Pancreas (tissue), 10 donors: ENCODE measurements around the gene EFHC1. TPM values are rescaled to one million over a fixed set of nuclear protein-coding genes. Genes with fewer than 3 reads are reported as not detected.
A peak's percentile ranks its signal among the peaks of the same experiment; 100 is the strongest.

Experiments used
- ATAC-seq, 4 donors: fragments of 200-7000 bp; cut with Tn5 transposase; one replicate each; pipeline versions ENCODE4 v1.8.0 to v1.9.1; 2020; ENCODE audit warnings: mild to moderate bottlenecking in 4 of 4, moderate library complexity in 4 of 4
- DNase-seq, 6 donors: peaks; one replicate each; pipeline ENCODE4 v3.0.0-alpha.2; 2020
- FAIRE-seq: peaks from 2 replicates; lab custom pipeline; 2012; peaks lifted over from hg19 to GRCh38; lab: Jason Lieb, UNC
- H3K27ac ChIP-seq, 4 donors: fragments of 200-600 bp; sonication (generic); 1 replicate in 3 of 4; 2 replicates in 1 of 4; pipeline versions ENCODE4 v1.5.0 to v1.8.0; 2020
- H3K27me3 ChIP-seq, 4 donors: fragments of 200-600 bp; one replicate each; pipeline ENCODE4 v1.8.0; 2021
- H3K36me3 ChIP-seq, 3 donors: fragments of 200-600 bp; sonication (generic) in 1 of 3; one replicate each; pipeline versions ENCODE4 v1.5.0 to v1.8.0; 2020 to 2021
- H3K4me1 ChIP-seq, 3 donors: fragments of 200-600 bp; one replicate each; pipeline ENCODE4 v1.8.0; 2021
- H3K4me3 ChIP-seq, 4 donors: fragments of 200-600 bp; sonication (generic) in 2 of 4; one replicate each; pipeline versions ENCODE4 v1.5.0 to v1.8.0; 2020 to 2021
- H3K9me3 ChIP-seq, 4 donors: fragments of 200-600 bp; one replicate each; pipeline ENCODE4 v1.8.0; 2021
- CTCF ChIP-seq, 4 donors: fragments of 200-600 bp; sonication (generic) in 3 of 4; IDR thresholded peaks; one replicate each; pipeline versions ENCODE4 v1.5.0 to v1.8.0; 2021; ENCODE audit warnings: antibody characterized with exemption in 4 of 4
- WGBS, 2 donors: extraction: QIAGEN DNeasy Blood & Tissue Kit; methylation state at CpG; one replicate each; pipeline ENCODE4 v1.1.7; 2013; 5-methylcytosine and 5-hydroxymethylcytosine counted together
- intact Hi-C, 3 donors: fragments of 100-400 bp; cut with DNase I; formaldehyde crosslinking; loops; one replicate each; pipeline versions ENCODE4 v1.11.1 to v1.14.2; 2022
- polyA plus RNA-seq, 2 donors: library from polyadenylated mRNA; stranded (reverse); fragments of 200-250 nt; gene quantifications; one replicate each; pipeline ENCODE4 v1.2.3, GENCODE V29; 2013
- total RNA-seq, 6 donors: library from RNA; stranded (reverse); fragmentation: NEBNext Ultra II Directional in 4 of 6; extraction: Animal tissue kit (Norgen Biotek cat#: 25700) in 4 of 6; gene quantifications; one replicate each; pipeline versions ENCODE4 v1.2.1 to v1.2.4, GENCODE V29; 2021 to 2023
- donor health status: healthy with polysubstance abuse.
- donor health status: DM: no; HTN: no; CAD: no; lungs with moderate emphysema.
- donor health status: DM: no; HTN: no; CAD: no.
- donor health status: control.
- donor health status: control.
- donor health status: Bipolar disorder and iron deficiency.
- donor health status: DM: yes; HTN: yes; CAD: no.
- donor health status: DM: no; HTN: no; CAD: no.
- donor health status: DM: no; HTN: no; CAD: no.
- donor health status: DM: yes; HTN: yes; CAD: no.

Gene EFHC1
- total and polyA plus RNA-seq, 8 donors: 5.5 to 39.0 (median 10.4) TPM

- Histone ChIP-seq H3K4me3 (no peak overlapping the region), H3K4me1 (peaks cover 9 to 30% (median 20%) of the 10 kb centered on the region in 3 donors), H3K9me3 (no peaks in the 10 kb centered on the region), H3K36me3 (no peaks in the 10 kb centered on the region), H3K27ac (no peak overlapping the region), H3K27me3 (no peaks in the 10 kb centered on the region)
- DNase-seq (no peak), ATAC-seq (no peak), FAIRE-seq (no peak)
- TF ChIP-seq CTCF (IDR thresholded peaks at IDR 0.05): no peak
- WGBS, 2 donors: 81 to 88% methylated on average over 3 of the region's 3 CpGs
- intact Hi-C loops: no loop called here
These were observed 120.3 kb downstream of the EFHC1 start for GRCh38 chr6:52540286-52540902.

- H3K27ac ChIP-seq: no peak overlapping the region
- DNase-seq: no peak
These were observed 121.0 kb downstream of the EFHC1 start for GRCh38 chr6:52541135-52541534.

GRCh38 chr6:52543262-52543661 is 123.1 kb downstream of the EFHC1 start:
- no peak for TF ChIP-seq CTCF (IDR thresholded peaks at IDR 0.05)
- WGBS, 2 donors: 81 to 84% methylated on average over 1 of the region's 1 CpG
- intact Hi-C loops: no loop called here
- Histone ChIP-seq H3K36me3 (no peaks in the 10 kb centered on the region), H3K4me3 (no peak overlapping the region), H3K9me3 (no peaks in the 10 kb centered on the region), H3K27ac (no peak overlapping the region), H3K4me1 (peaks cover 12 to 32% (median 29%) of the 10 kb centered on the region in 3 donors), H3K27me3 (no peaks in the 10 kb centered on the region)
- ATAC-seq (peak in 2 of 4 donors; percentile 57 to 58), DNase-seq (no peak), FAIRE-seq (no peak)

More at GRCh38 chr6:52541135-52541534, 121.0 kb downstream of the EFHC1 start:
- 58 to 71% methylated on average over 6 of the region's 6 CpGs for WGBS, 2 donors
- ATAC-seq (no peak), FAIRE-seq (no peak)
- H3K4me3 ChIP-seq: no peak overlapping the region
- H3K4me1 ChIP-seq: peaks cover 10 to 32% (median 21%) of the 10 kb centered on the region in 3 donors
- no peaks in the 10 kb centered on the region for H3K9me3 ChIP-seq
- H3K36me3 ChIP-seq: no peaks in the 10 kb centered on the region
- H3K27me3 ChIP-seq: no peaks in the 10 kb centered on the region
- TF ChIP-seq CTCF (IDR thresholded peaks at IDR 0.05): no peak
- intact Hi-C loops: no loop called here

GRCh38 chr6:52543729-52544601 is 123.8 kb downstream of the EFHC1 start:
- no peaks in the 10 kb centered on the region for H3K9me3 ChIP-seq
- no peak for TF ChIP-seq CTCF (IDR thresholded peaks at IDR 0.05)
- peak in 2 of 4 donors; percentile 13 to 35 for ATAC-seq
- no peaks in the 10 kb centered on the region for H3K27me3 ChIP-seq
- peak overlapping the region in 1 of 4 donors; percentile 12 for H3K27ac ChIP-seq
- H3K4me3 ChIP-seq: no peak overlapping the region
- no peak for DNase-seq
- no peak for FAIRE-seq
- WGBS, 2 donors: 72 to 77% methylated on average over 10 of the region's 10 CpGs
- H3K36me3 ChIP-seq: no peaks in the 10 kb centered on the region
- peaks cover 12 to 32% (median 29%) of the 10 kb centered on the region in 3 donors for H3K4me1 ChIP-seq
- intact Hi-C loops: no loop called here
